B cell (primary cell): ENCODE data around the gene GCHFR. TPM values are rescaled to one million over a fixed set of nuclear protein-coding genes. Genes with fewer than 3 reads are reported as not detected.
A peak's percentile ranks its signal among the peaks of the same experiment; 100 is the strongest.

ENCODE experiments used
- ATAC-seq: fragments of 200-7000 bp; cut with Tn5 transposase; one replicate; pipeline ENCODE4 v1.10.0; 2021; ENCODE audit warnings: low read depth, mild to moderate bottlenecking, moderate number of reproducible peaks, moderate library complexity
- CTCF ChIA-PET: fragments of 350-600 bp; sonication (Branson Sonifier 250); formaldehyde crosslinking; loops from one replicate; lab custom pipeline; 2021; ENCODE audit warnings: antibody characterized with exemption, inconsistent platforms; lab: Charles Lee
- POLR2A ChIA-PET: fragments of 350-600 bp; sonication (Branson Sonifier 250); formaldehyde crosslinking; loops from one replicate; lab custom pipeline; 2021; ENCODE audit warnings: antibody characterized with exemption; lab: Charles Lee
- DNase-seq: peaks from one replicate; pipeline ENCODE4 v3.0.0; 2013
- H2AFZ ChIP-seq: 2 replicates; pipeline ENCODE4 v1.6.1; 2012; ENCODE audit warnings: mild to moderate bottlenecking, low read depth, low read length; ENCODE audit not compliant: insufficient read depth, poor library complexity, severe bottlenecking
- H3K27ac ChIP-seq, 2 donors: 1 replicate in 1 of 2; 2 replicates in 1 of 2; pipeline ENCODE4 v1.5.1; 2012 to 2013; ENCODE audit warnings: low read length in 2 of 2, mild to moderate bottlenecking in 2 of 2, moderate library complexity in 1 of 2
- H3K27me3 ChIP-seq, 4 experiments: fragments of 200-600 bp in 1 of 4; sonication (generic) in 1 of 4; replicated peaks in 1 of 4; 1 replicate in 2 of 4; 2 replicates in 2 of 4; pipeline versions ENCODE4 v1.6.1 to v1.7.0; 2013 to 2016; ENCODE audit warnings: low read length in 3 of 4, mild to moderate bottlenecking in 2 of 4, mixed read lengths in 1 of 4, moderate library complexity in 1 of 4; ENCODE audit not compliant: insufficient read depth in 4 of 4, control insufficient read depth in 3 of 4; ENCODE audit errors: control extremely low read depth in 1 of 4
- H3K36me3 ChIP-seq, 2 experiments: replicated peaks in 1 of 2; 1 replicate in 1 of 2; 2 replicates in 1 of 2; pipeline versions ENCODE4 v1.6.1 to v1.7.1; 2013; ENCODE audit warnings: low read length in 1 of 2; ENCODE audit not compliant: insufficient read depth in 2 of 2, control insufficient read depth in 1 of 2; ENCODE audit errors: control extremely low read depth in 1 of 2, extremely low read depth in 1 of 2
- H3K4me1 ChIP-seq, 2 donors: fragments of 200-600 bp in 1 of 2; sonication (generic) in 1 of 2; 1 replicate in 1 of 2; 2 replicates in 1 of 2; pipeline versions ENCODE4 v1.5.1 to v1.6.1; 2013 to 2017; ENCODE audit warnings: low read length in 2 of 2; ENCODE audit not compliant: control insufficient read depth in 2 of 2, insufficient read depth in 2 of 2
- H3K4me2 ChIP-seq: replicated peaks from 2 replicates; pipeline ENCODE3; 2012; ENCODE audit warnings: mild to moderate bottlenecking, low read depth, low read length; ENCODE audit not compliant: poor library complexity, severe bottlenecking
- H3K4me3 ChIP-seq, 5 experiments: fragments of 200-600 bp in 1 of 5; sonication (generic) in 1 of 5; 1 replicate in 3 of 5; 2 replicates in 2 of 5; pipeline versions ENCODE4 v1.5.1 to v1.7.0; 2011 to 2016; ENCODE audit warnings: low read length in 4 of 5, mild to moderate bottlenecking in 4 of 5, low read depth in 2 of 5, control low read depth in 1 of 5, moderate library complexity in 1 of 5; ENCODE audit not compliant: insufficient read depth in 1 of 5; ENCODE audit errors: control extremely low read depth in 1 of 5, extremely low read depth in 1 of 5
- H3K79me2 ChIP-seq: fragments of 200-600 bp; sonication (generic); one replicate; pipeline ENCODE4 v1.6.0; 2016; ENCODE audit warnings: low read length; ENCODE audit not compliant: control insufficient read depth, insufficient read depth
- H3K9ac ChIP-seq: fragments of 200-600 bp; sonication (generic); 2 replicates; pipeline ENCODE4 v1.6.1; 2017; ENCODE audit warnings: mild to moderate bottlenecking, low read length, moderate library complexity
- H3K9me3 ChIP-seq, 3 donors: one replicate each; pipeline versions ENCODE4 v1.6.1 to v1.7.1; 2013; ENCODE audit warnings: low read length in 2 of 3; ENCODE audit not compliant: control insufficient read depth in 2 of 3, insufficient read depth in 1 of 3; ENCODE audit errors: control extremely low read depth in 1 of 3
- H4K20me1 ChIP-seq: 2 replicates; pipeline ENCODE4 v1.6.0; 2012; ENCODE audit warnings: mild to moderate bottlenecking, low read length; ENCODE audit not compliant: insufficient read depth, control insufficient read depth, poor library complexity, severe bottlenecking
- H3K27ac Mint-ChIP-seq: one replicate; pipeline ENCODE4 v1.8.0; 2021; ENCODE audit warnings: mixed read lengths
- H3K27me3 Mint-ChIP-seq: one replicate; pipeline ENCODE4 v1.8.0; 2021; ENCODE audit warnings: mixed read lengths
- H3K4me1 Mint-ChIP-seq: one replicate; pipeline ENCODE4 v1.8.0; 2021; ENCODE audit warnings: mixed read lengths
- H3K4me3 Mint-ChIP-seq: one replicate; pipeline ENCODE4 v1.8.0; 2021; ENCODE audit warnings: mixed read lengths
- H3K9me3 Mint-ChIP-seq: one replicate; pipeline ENCODE4 v1.8.0; 2022; ENCODE audit warnings: mixed read lengths; ENCODE audit not compliant: insufficient read depth
- CTCF ChIP-seq: fragments of 200-600 bp; IDR thresholded peaks from one replicate; pipeline ENCODE4 v1.8.0; 2022; ENCODE audit warnings: antibody characterized with exemption, mild to moderate bottlenecking
- EZH2 ChIP-seq: IDR thresholded peaks from 2 replicates; pipeline ENCODE4 v1.6.1; 2012; ENCODE audit warnings: borderline replicate concordance, low read depth, mild to moderate bottlenecking, moderate library complexity, low read length; ENCODE audit not compliant: insufficient read depth, poor library complexity, severe bottlenecking
- WGBS: methylation state at CpG from one replicate; pipeline ENCODE4 v1.1.5; 2013; ENCODE audit warnings: missing lambda C conversion rate; ENCODE audit not compliant: insufficient coverage; 5-methylcytosine and 5-hydroxymethylcytosine counted together
- intact Hi-C: fragments of 100-400 bp; cut with micrococcal nuclease; formaldehyde crosslinking; loops from one replicate; pipeline ENCODE4 v1.10.0; 2022
- polyA plus RNA-seq: library from polyadenylated mRNA; depleted of rRNA; stranded (reverse); fragments of >200 nt; gene quantifications from 2 replicates; pipeline ENCODE4 v1.2.3, GENCODE V29; 2012
- total RNA-seq, 2 donors: library from RNA; stranded (reverse); fragments of 120-200 nt in 1 of 2; gene quantifications; 1 replicate in 1 of 2; 2 replicates in 1 of 2; pipeline versions ENCODE4 v1.2.3 to v1.2.4, GENCODE V29; 2013 to 2022

The GCHFR gene
- total and polyA plus RNA-seq, 2 donors (not counting 1 experiment from before 2014, with no cell fraction given), result 14.3 to 23.7 TPM

GRCh38 chr15:40785814-40786213, 21.9 kb downstream of the GCHFR start:
- Histone ChIP-seq H4K20me1 (peaks cover 33% of the 10 kb centered on the region), H3K27me3 (no peaks in the 10 kb centered on the region), H3K27ac (no peak overlapping the region), H3K36me3 (peaks cover 2 to 3% of the 10 kb centered on the region in 2 experiments), H3K4me1 (peaks cover 8 to 11% of the 10 kb centered on the region in 2 donors), H3K79me2 (peaks cover 54% of the 10 kb centered on the region), H3K9ac (no peak overlapping the region), H2AFZ (no peak overlapping the region), H3K4me3 (no peak overlapping the region), H3K9me3 (no peaks in the 10 kb centered on the region), H3K4me2 (no peak overlapping the region)
- no peaks in the 10 kb centered on the region for H3K9me3 Mint-ChIP-seq
- H3K27me3 Mint-ChIP-seq, result no peaks in the 10 kb centered on the region
- DNase-seq (no peak), ATAC-seq (no peak)
- WGBS, result 100% methylated on average over 1 of the region's 2 CpGs
- H3K4me3 Mint-ChIP-seq, result no peak overlapping the region
- intact Hi-C loops, result no loop called here
- H3K4me1 Mint-ChIP-seq, result peaks cover 19% of the 10 kb centered on the region
- CTCF ChIA-PET, result interaction anchor here (0.9 to 7.1 kb wide), 10 partner anchors 9 to 267 kb away, joined by 3 to 99 read pairs (median 6); partner anchors contain the start of genes C15orf62 and VPS18
- no peak overlapping the region for H3K27ac Mint-ChIP-seq
- TF ChIP-seq CTCF (no peak), EZH2 (no peak)
- POLR2A ChIA-PET, result no interaction called here

- Histone ChIP-seq H4K20me1 (peaks cover 28% of the 10 kb centered on the region), H3K27ac (peak overlapping the region in 1 of 2 donors; percentile 28), H3K9ac (no peak overlapping the region), H2AFZ (no peak overlapping the region), H3K4me3 (no peak overlapping the region), H3K79me2 (peaks cover 60% of the 10 kb centered on the region), H3K9me3 (no peaks in the 10 kb centered on the region), H3K4me1 (peaks cover 8 to 11% of the 10 kb centered on the region in 2 donors), H3K27me3 (no peaks in the 10 kb centered on the region), H3K4me2 (no peak overlapping the region), H3K36me3 (peaks cover 2 to 8% of the 10 kb centered on the region in 2 experiments)
- ChIA-PET POLR2A (no interaction called here), CTCF (interaction anchor here (0.6 to 2.4 kb wide), 4 partner anchors 11 to 199 kb away, joined by 3 to 7 read pairs (median 3); no protein-coding TSS in a partner anchor)
- intact Hi-C loops, result no loop called here
- TF ChIP-seq CTCF (no peak), EZH2 (no peak)
- peak overlapping the region; percentile 1 for H3K27ac Mint-ChIP-seq
- H3K9me3 Mint-ChIP-seq, result no peaks in the 10 kb centered on the region
- DNase-seq, result no peak
- H3K4me1 Mint-ChIP-seq, result peaks cover 19% of the 10 kb centered on the region
- WGBS, result 55% methylated on average over 2 of the region's 4 CpGs
- H3K4me3 Mint-ChIP-seq, result no peak overlapping the region
- ATAC-seq, result no peak
- no peaks in the 10 kb centered on the region for H3K27me3 Mint-ChIP-seq
Observed at GRCh38 chr15:40787344-40787841, 23.5 kb downstream of the GCHFR start.
